Measurements from ENCODE around the gene E2F2. TPM values are rescaled to one million over a fixed set of nuclear protein-coding genes. Genes with fewer than 3 reads are reported as not detected.

Gene E2F2
- total and polyA plus RNA-seq, 7 experiments from 2014 or later: 0.14 to 65.7 (median 2.5) TPM; not detected in 3

DNA sequence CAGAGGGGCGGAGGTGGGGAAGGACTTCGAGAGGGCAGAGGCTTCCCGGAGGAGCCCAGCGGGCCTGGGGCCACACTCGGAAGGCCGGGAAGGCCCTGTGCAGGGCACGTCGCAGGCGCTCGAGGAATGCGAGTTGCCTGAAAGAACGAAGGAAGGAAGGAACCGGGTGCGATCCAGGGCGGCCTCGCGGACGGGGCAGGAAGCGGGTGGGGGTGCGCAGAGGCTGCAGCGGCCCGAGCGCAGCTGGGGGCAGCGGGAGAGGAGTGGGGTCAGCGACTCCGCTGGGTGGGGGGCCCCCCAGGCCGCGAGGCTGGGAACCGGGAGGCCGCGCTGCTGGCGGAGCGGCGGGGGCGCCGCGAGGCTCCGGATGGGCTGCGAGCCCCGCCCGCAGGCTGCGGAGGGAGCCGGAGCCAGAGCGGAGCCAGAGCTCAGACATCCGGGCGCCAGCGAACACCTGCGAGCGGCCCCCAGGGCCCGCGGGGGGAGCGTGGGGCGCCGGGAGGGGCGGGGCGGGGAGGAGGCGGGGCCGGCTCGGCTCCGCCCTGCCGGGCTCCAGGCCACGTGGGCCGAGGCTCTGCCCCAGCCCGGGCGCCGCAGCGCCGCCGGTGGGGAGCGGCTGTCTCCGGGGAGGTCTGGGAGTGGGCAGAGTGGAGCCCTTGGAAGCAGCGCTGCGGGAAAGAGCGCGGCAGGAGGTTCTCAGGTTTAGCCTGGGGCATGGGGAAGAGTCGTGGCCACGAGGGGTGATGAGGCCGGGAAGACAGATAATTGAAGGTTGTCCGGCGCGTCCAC is 23.6 kb upstream of the E2F2 start:
- intact Hi-C loops (cut with micrococcal nuclease): loop anchor here (1.0 to 10.0 kb wide), 9 partner anchors 10 to 190 kb away; partner anchors contain the start of genes E2F2 (in 1 of the 2) and ELOA (in 1 of the 2)
- ATAC-seq (peak; percentile 90), DNase-seq (peak; percentile 70 to 87 (median 85))
- Histone ChIP-seq H3K27me3 (ENCODE audit: control insufficient read depth in 2 of 2, insufficient read depth in 2 of 2, low read length in 2 of 2) (no peaks in the 10 kb centered on the region), H3K9me3 (ENCODE audit: control insufficient read depth in 2 of 3, low read length in 3 of 3) (no peaks in the 10 kb centered on the region), H3K4me1 (ENCODE audit: control insufficient read depth in 2 of 2, insufficient read depth in 2 of 2, low read length in 2 of 2) (peaks cover 21 to 44% of the 10 kb centered on the region in 2 donors), H3K4me3 (ENCODE audit: low read length) (peak overlapping the region; percentile 94), H3K27ac (ENCODE audit: low read depth, low read length) (peak overlapping the region; percentile 91), H3K36me3 (ENCODE audit: control insufficient read depth in 2 of 3, insufficient read depth in 3 of 3, low read length in 3 of 3) (peaks cover 0 to 10% (median 0%) of the 10 kb centered on the region in 3 experiments)
- Mint-ChIP-seq H3K27ac (peak overlapping the region; percentile 92 to 98 (median 96)), H3K9me3 (peaks cover 0 to 3% (median 0%) of the 10 kb centered on the region in 11 donors), H3K27me3 (peaks cover 0 to 10% (median 0%) of the 10 kb centered on the region in 5 donors), H3K36me3 (peaks cover 0 to 5% (median 4%) of the 10 kb centered on the region in 5 donors), H3K4me1 (peaks cover 29 to 70% (median 58%) of the 10 kb centered on the region in 7 donors), H3K4me3 (peak overlapping the region; percentile 89 to 98 (median 92))
- ChIA-PET CTCF (interaction anchor here (0.5 to 25.8 kb wide), 18 partner anchors 9 to 114 kb away, joined by 3 to 643 read pairs (median 4); no protein-coding TSS in a partner anchor), POLR2A (interaction anchor here (0.8 to 57.7 kb wide), 13 partner anchors 9 to 210 kb away, joined by 3 to 1267 read pairs (median 27); partner anchors contain the start of genes ELOA and HNRNPR)

DNA sequence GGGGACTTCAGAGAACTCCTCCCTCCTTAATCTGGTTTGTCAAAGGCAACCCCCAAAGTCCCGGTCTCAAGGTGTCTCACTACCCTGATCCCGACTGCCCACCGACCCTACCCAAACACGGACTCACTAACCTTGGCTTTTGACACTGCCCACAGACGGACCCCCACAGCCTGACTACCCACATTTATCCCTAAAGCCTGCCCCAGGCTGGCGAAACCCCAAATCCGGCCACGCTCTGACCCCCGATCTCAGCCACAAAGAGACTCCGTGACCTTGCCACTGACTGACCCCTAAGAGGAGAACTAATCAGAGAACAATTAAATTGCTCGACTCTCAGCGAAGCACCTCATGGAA is 23.1 kb upstream of the E2F2 start:
- Histone ChIP-seq H3K4me3 (ENCODE audit: low read length) (peak overlapping the region; percentile 76), H3K4me1 (ENCODE audit: control insufficient read depth in 2 of 2, insufficient read depth in 2 of 2, low read length in 2 of 2) (peaks cover 21 to 43% of the 10 kb centered on the region in 2 donors), H3K36me3 (ENCODE audit: control insufficient read depth in 2 of 3, insufficient read depth in 3 of 3, low read length in 3 of 3) (peaks cover 0 to 7% (median 0%) of the 10 kb centered on the region in 3 experiments), H3K27me3 (ENCODE audit: control insufficient read depth in 2 of 2, insufficient read depth in 2 of 2, low read length in 2 of 2) (no peaks in the 10 kb centered on the region), H3K9me3 (ENCODE audit: control insufficient read depth in 2 of 3, low read length in 3 of 3) (no peaks in the 10 kb centered on the region), H3K27ac (ENCODE audit: low read depth, low read length) (peak overlapping the region; percentile 91)
- peak overlapping the region; percentile 92 to 96 (median 96) for H3K27ac Mint-ChIP-seq
- peaks cover 0 to 5% (median 4%) of the 10 kb centered on the region in 5 donors for H3K36me3 Mint-ChIP-seq
- H3K27me3 Mint-ChIP-seq: peaks cover 0 to 7% (median 0%) of the 10 kb centered on the region in 5 donors
- peak overlapping the region; percentile 83 to 95 (median 90) for H3K4me3 Mint-ChIP-seq
- intact Hi-C loops (cut with micrococcal nuclease): loop anchor here (1.0 to 10.0 kb wide), 6 partner anchors 10 to 191 kb away; partner anchors contain the start of genes E2F2 (in 1 of the 2) and ELOA (in 1 of the 2)
- H3K9me3 Mint-ChIP-seq: peaks cover 0 to 3% (median 0%) of the 10 kb centered on the region in 11 donors
- CTCF ChIA-PET: interaction anchor here (0.5 to 25.8 kb wide), 9 partner anchors 9 to 114 kb away, joined by 3 to 643 read pairs (median 3); no protein-coding TSS in a partner anchor
- DNase-seq: no peak
- POLR2A ChIA-PET: interaction anchor here (0.8 to 57.7 kb wide), 10 partner anchors 9 to 200 kb away, joined by 3 to 1267 read pairs (median 38); no protein-coding TSS in a partner anchor
- no peak for ATAC-seq
- peaks cover 27 to 68% (median 56%) of the 10 kb centered on the region in 7 donors for H3K4me1 Mint-ChIP-seq

DNA sequence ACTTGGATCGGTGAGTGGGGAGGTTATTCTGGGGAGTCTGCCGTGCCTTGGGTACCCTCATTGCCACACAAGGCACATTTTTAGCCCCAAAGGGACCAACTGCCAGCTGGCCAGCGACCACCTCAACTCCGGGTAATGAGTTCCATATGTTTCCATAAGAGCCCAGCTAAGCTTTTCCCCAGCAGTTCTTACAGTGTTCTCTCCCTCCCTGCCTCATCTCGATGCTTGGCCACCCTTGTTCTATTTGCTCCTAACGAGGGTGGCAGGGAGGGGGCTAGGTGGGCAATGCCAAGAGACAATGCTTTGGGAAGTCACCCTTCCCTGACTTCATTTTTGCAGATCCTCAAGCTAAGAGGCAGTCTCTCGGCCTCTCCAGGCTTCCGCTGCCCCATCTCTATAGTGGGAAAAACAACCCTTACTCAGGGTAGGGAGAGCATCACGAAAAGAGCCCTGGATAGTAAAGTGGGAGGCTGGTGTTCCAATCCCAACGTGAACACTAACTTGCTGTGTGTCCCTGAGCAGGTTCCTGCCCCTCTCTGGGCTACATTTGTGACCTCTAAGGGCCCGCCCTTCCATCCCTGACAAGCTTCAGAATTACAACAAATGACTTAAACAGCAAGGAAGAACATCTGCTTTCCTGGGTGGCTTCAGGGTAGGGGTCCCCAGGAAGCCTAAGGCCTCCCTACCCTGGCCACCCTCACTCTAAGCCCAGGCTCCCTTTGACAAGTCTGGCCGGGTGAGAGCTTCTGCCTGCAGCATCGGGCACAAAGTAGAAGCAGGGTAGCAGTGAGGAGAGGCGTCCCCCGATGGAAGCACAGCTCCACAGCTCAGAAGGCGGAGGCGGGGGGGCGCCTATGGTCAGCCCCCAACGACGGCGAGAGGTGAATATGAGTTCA is 22.4 kb upstream of the E2F2 start:
- no peaks in the 10 kb centered on the region for H3K27me3 ChIP-seq (ENCODE audit: control insufficient read depth in 2 of 2, insufficient read depth in 2 of 2, low read length in 2 of 2)
- peak overlapping the region; percentile 91 for H3K27ac ChIP-seq (ENCODE audit: low read depth, low read length)
- Mint-ChIP-seq H3K27ac (peak overlapping the region; percentile 92 to 96 (median 96)), H3K4me3 (peak overlapping the region; percentile 83 to 95 (median 90)), H3K9me3 (peaks cover 0 to 3% (median 0%) of the 10 kb centered on the region in 11 donors), H3K27me3 (peaks cover 0 to 7% (median 0%) of the 10 kb centered on the region in 5 donors), H3K4me1 (peaks cover 27 to 72% (median 60%) of the 10 kb centered on the region in 7 donors), H3K36me3 (peaks cover 0 to 5% (median 4%) of the 10 kb centered on the region in 5 donors)
- ChIA-PET CTCF (interaction anchor here (0.6 to 25.8 kb wide), 5 partner anchors 8 to 80 kb away, joined by 3 to 643 read pairs (median 3); no protein-coding TSS in a partner anchor), POLR2A (interaction anchor here (0.6 to 57.7 kb wide), 8 partner anchors 8 to 79 kb away, joined by 3 to 1267 read pairs (median 40); no protein-coding TSS in a partner anchor)
- H3K36me3 ChIP-seq (ENCODE audit: control insufficient read depth in 2 of 3, insufficient read depth in 3 of 3, low read length in 3 of 3): peaks cover 0 to 1% (median 0%) of the 10 kb centered on the region in 3 experiments
- no peaks in the 10 kb centered on the region for H3K9me3 ChIP-seq (ENCODE audit: control insufficient read depth in 2 of 3, low read length in 3 of 3)
- intact Hi-C loops (cut with micrococcal nuclease): loop anchor here (1.0 to 10.0 kb wide), 6 partner anchors 9 to 191 kb away; partner anchors contain the start of genes E2F2 (in 1 of the 2) and ELOA (in 1 of the 2)
- no peak for DNase-seq
- H3K4me1 ChIP-seq (ENCODE audit: control insufficient read depth in 2 of 2, insufficient read depth in 2 of 2, low read length in 2 of 2): peaks cover 16 to 47% of the 10 kb centered on the region in 2 donors
- ATAC-seq: no peak
- peak overlapping the region; percentile 76 for H3K4me3 ChIP-seq (ENCODE audit: low read length)

DNA sequence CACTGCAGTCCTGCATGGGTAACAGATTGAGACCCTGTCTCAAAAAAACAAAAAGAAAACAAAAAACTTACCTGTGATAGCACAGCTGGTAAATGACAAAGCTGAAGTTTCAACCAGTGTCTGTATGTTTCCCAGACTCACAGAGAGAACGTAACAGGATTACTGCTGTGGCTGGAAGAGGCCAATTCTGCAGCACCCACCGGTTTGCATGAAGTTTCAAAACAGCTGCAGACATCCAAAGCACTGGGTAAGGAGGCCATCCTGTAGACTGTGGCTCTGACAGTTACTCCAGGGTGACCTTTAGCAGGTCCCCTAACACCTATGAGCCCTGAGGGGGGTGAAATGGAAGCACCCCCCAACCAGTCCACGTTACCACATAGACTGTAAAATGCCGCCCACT is 20.8 kb upstream of the E2F2 start:
- intact Hi-C loops (cut with micrococcal nuclease): loop anchor here in 1 of 2 donors (10.0 kb wide), 1 partner anchor 193 kb away; the partner anchor contains the start of gene ELOA
- Mint-ChIP-seq H3K27me3 (peaks cover 0 to 7% (median 0%) of the 10 kb centered on the region in 5 donors), H3K4me1 (peaks cover 20 to 71% (median 55%) of the 10 kb centered on the region in 7 donors), H3K27ac (peak overlapping the region in 7 of 9 donors; percentile 15 to 95 (median 59)), H3K4me3 (peak overlapping the region in 1 of 10 donors; percentile 11), H3K36me3 (no peaks in the 10 kb centered on the region), H3K9me3 (peaks cover 0 to 3% (median 0%) of the 10 kb centered on the region in 11 donors)
- no peaks in the 10 kb centered on the region for H3K9me3 ChIP-seq (ENCODE audit: control insufficient read depth in 2 of 3, low read length in 3 of 3)
- POLR2A ChIA-PET: interaction anchor here (0.7 to 57.7 kb wide), 4 partner anchors 46 to 116 kb away, joined by 3 to 1267 read pairs (median 410); no protein-coding TSS in a partner anchor
- CTCF ChIA-PET: interaction anchor here (0.7 to 25.8 kb wide), 2 partner anchors 81 to 1670 kb away, joined by 9 to 643 read pairs; no protein-coding TSS in a partner anchor
- no peak for DNase-seq
- peaks cover 16 to 44% of the 10 kb centered on the region in 2 donors for H3K4me1 ChIP-seq (ENCODE audit: control insufficient read depth in 2 of 2, insufficient read depth in 2 of 2, low read length in 2 of 2)
- ATAC-seq: no peak
- no peak overlapping the region for H3K27ac ChIP-seq (ENCODE audit: low read depth, low read length)
- no peak overlapping the region for H3K4me3 ChIP-seq (ENCODE audit: low read length)
- no peaks in the 10 kb centered on the region for H3K27me3 ChIP-seq (ENCODE audit: control insufficient read depth in 2 of 2, insufficient read depth in 2 of 2, low read length in 2 of 2)
- no peaks in the 10 kb centered on the region for H3K36me3 ChIP-seq (ENCODE audit: control insufficient read depth in 2 of 3, insufficient read depth in 3 of 3, low read length in 3 of 3)

DNA sequence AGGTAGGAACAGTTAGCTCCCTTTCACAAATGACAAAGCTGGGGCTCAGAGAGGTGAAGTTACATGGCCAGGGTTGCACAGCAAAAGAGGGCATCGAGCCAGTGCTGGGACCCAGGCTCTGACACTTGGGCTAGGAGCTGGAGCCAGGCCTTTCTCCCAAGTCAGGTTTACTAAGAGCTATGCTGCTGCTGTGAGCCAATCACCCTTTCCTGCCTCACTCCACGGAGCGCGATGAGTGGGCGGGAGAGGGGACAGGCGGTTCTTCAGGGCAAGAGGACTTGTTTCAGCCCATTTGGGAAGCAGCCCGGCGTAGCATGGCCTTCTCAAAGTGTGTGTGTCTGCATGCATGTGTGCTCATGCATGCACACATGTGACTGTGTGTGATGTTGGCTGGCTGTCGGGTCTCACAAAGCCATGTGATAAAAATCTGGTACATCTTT is 17.7 kb upstream of the E2F2 start:
- H3K4me3 Mint-ChIP-seq: no peak overlapping the region
- Histone ChIP-seq H3K27me3 (ENCODE audit: control insufficient read depth in 2 of 2, insufficient read depth in 2 of 2, low read length in 2 of 2) (no peaks in the 10 kb centered on the region), H3K36me3 (ENCODE audit: control insufficient read depth in 2 of 3, insufficient read depth in 3 of 3, low read length in 3 of 3) (no peaks in the 10 kb centered on the region), H3K9me3 (ENCODE audit: control insufficient read depth in 2 of 3, low read length in 3 of 3) (no peaks in the 10 kb centered on the region), H3K4me1 (ENCODE audit: control insufficient read depth in 2 of 2, insufficient read depth in 2 of 2, low read length in 2 of 2) (peaks cover 5 to 28% of the 10 kb centered on the region in 2 donors), H3K27ac (ENCODE audit: low read depth, low read length) (no peak overlapping the region), H3K4me3 (ENCODE audit: low read length) (no peak overlapping the region)
- DNase-seq (no peak), ATAC-seq (no peak)
- no peak overlapping the region for H3K27ac Mint-ChIP-seq
- H3K9me3 Mint-ChIP-seq: peaks cover 0 to 2% (median 0%) of the 10 kb centered on the region in 11 donors
- intact Hi-C loops (cut with micrococcal nuclease): no loop called here
- no peaks in the 10 kb centered on the region for H3K36me3 Mint-ChIP-seq
- ChIA-PET CTCF (interaction anchor here (0.6 to 25.8 kb wide), 3 partner anchors 20 to 84 kb away, joined by 3 to 643 read pairs (median 5); no protein-coding TSS in a partner anchor), POLR2A (interaction anchor here (1.7 to 57.7 kb wide), 5 partner anchors 9 to 84 kb away, joined by 5 to 1267 read pairs (median 18); partner anchors contain the start of gene ID3)
- H3K27me3 Mint-ChIP-seq: peaks cover 0 to 2% (median 0%) of the 10 kb centered on the region in 5 donors
- peaks cover 4 to 56% (median 38%) of the 10 kb centered on the region in 7 donors for H3K4me1 Mint-ChIP-seq
